DMS114 treated with DMSO at 0.1 percent for 48 hours (cell line): ENCODE results near the gene DNAJB9.
A peak's percentile ranks its signal among the peaks of the same experiment; 100 is the strongest.
"Not testable (repeated sequence)": the region's sequence is repeated elsewhere in the genome, so short reads cannot be mapped to it uniquely, and the experiment has no call there.

Experiments
- DNase-seq: peaks from one replicate; lab custom pipeline; 2025; ENCODE audit not compliant: unreplicated experiment; lab: John Stamatoyannopoulos, UW

The DNAJB9 gene

DNA sequence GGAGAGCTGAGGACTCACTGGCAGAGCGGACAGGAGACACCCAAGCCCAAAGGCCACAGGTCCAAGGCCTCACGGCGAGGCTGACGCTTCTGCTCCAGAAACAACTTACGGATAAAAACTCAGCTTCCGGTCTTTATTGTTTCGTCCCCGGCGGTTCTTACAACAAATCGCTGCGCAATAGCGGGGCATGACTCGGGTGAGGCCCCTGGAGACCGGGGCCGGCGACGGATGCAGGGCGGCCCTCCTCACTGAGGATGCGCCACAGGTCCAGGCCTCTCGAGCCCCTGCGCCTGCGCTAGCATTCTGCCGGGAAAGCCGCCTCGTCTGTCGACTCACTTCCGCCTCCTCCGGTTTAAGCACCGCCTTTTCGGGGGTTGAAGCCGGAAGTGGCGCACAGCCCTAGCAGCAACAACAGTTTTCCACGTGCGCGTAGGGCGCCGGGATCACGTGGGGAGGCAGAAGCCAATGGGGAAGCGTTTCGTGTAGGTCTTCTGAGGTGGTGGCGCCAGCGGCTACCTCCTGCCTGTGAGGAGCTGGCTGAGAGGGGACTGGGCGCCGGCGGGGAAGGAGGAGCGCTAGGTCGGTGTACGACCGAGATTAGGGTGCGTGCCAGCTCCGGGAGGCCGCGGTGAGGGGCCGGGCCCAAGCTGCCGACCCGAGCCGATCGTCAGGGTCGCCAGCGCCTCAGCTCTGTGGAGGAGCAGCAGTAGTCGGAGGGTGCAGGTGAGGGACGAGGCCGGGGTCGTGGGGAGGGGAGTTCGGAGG is at the start of gene DNAJB9, which contains the start of gene THAP5:
DNAJB9 (plus strand) TSS at position 494 of the 765 bp plus-strand sequence. CDS start 1,853 bp downstream, outside the sequence.
THAP5 (minus strand) TSS at position 326 of the 765 bp plus-strand sequence; CDS start at position 189, 137 bp downstream.
- peak; percentile 96 for DNase-seq

DNA sequence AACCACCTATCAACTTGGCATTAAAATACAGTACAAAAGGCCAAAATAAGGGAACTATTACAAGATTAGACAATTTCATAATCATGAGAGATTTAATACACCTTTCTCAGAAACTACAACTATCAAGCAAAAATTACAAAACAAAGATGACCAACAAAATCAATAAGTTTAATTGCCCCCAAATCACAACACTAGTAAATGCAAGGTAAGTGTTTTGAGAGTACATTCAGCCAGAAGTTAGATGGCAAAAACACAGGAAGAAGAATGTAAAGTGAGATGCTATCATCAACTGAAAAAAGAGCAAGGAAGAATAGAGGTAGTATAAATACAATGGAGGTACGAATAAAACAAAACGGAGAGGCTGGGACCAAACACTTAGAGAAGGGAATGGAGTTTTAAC is 46.9 kb upstream of the DNAJB9 start:
- DNase-seq: no peak

DNA sequence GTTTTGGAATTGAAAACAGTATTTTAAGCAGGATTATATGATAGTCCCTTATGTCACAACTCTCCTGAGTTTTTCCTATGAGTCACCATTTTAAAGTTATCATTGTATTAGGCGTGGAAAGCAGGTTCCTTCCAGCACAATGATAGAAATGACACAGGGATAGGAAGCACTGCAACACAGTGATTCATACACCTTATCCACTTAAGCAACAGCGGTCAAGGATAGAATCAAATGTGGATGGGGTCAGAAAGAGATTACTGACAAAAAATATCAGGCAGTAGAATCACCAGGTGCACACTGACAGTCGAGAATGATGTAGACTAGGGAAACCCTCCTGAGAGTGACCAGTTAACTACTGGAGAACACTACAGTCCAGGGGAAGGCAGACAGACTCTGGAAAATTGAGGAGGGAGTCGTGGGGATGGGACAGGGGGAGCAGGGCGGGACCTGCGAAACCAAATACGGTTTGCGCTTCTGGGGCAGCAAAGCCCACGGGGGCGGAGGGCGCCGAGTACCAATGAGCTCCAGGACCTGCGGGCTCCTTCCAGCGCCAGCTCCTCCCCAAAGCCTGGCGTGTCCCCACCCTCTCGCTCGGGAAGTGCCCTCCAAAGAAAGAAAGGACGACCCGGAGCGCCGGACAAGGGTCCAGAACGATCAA is 44.2 kb upstream of the DNAJB9 start:
- peak; percentile 84 for DNase-seq

DNA sequence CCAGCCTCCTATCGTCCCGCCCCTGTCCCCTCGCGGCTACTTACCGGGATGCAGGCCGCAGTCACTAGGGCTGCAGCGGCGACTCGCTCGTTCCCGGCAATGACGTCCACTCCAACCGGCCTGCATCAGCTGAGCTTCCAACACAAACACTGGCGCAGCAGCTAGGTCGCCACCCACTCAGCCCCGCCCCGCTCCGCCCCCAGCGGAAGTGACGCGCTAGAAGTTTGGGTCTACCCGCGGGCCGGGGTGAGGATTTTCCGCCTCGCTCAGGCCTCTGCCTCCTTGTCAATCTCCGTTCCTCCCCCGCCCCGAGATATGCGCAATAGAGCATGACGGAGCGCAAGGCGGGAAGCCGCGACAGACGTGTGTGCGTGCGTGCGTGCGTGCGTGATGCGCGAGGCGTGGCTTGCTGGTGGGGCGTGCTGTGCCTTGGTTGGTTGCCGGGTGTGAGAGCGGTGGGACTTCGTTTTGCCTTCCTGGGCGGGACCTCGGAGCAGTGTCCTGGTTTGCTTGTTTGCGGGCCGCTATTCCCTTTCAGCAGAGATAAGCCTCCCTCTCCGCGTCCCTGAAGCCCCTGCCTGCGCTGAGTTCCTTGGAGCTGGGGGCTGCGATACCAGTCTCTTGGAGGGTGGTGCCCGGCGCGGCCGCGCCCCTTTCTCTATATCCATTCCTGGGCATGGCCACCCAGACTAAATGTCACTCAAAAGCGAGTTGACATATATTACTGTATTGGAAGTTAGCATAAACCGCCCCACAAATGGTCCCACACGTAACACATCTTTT is 43.5 kb upstream of the DNAJB9 start, which contains the start of gene PNPLA8:
PNPLA8 (minus strand) TSS at position 151 of the 783 bp plus-strand sequence. CDS start 10,644 bp downstream, outside the sequence.
- peak; percentile 95 for DNase-seq

DNA sequence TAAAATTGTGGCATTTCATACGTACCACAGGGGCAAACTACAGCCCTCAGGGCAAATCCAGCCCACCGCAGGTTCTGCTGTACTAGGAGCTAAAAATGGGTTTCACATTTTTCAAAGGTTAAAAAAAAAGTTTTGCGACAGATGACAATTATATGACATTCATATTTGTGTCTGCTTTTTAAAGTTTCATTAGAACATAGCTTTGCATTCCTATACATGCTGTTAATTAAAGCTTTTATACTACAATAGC is 43.0 kb upstream of the DNAJB9 start:
- DNase-seq: no peak

DNA sequence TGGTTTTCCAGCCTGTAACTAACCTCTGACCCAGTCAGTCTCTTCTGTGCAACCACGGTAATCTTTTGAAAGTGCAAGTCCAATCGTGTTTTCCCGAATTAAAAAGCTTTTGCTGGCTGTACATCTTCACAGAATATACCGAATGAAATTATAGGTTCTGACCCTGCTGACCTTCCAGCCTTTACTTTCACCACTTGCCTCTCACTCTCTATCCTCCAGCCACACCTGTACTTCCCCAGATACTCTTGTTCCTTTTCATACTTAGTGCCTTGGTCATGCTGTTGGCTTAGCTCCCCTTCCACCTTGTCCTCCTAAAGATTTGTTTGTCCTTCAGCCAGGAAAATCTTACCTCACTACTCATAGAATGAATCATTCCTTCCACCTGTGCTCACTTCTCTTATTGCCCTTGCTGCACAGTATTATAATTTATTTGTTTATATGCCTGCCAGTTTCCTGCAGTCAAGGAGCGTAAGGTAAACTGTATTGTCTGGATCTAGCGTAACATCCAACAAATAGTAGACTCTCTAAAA is 41.4 kb upstream of the DNAJB9 start:
- no peak for DNase-seq

DNA sequence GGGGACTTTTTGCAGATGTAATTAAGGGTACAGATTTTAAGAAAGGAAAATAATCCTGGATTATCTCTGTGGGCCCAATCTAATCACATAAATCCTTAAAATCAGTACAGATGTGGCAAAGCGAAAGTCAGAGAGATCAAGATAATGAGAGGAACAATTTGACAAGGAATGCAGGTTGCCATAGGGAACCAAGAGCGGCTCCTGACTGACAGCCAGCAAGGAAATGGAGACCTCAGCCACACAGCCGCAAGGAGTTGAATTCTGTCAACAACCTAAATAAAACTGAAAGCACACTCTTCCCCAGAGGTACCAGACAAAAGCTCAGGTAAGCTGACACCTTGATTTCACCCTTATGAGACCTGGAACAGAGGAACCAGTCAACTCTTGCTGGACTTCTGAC is 40.3 kb upstream of the DNAJB9 start:
- no peak for DNase-seq

DNA sequence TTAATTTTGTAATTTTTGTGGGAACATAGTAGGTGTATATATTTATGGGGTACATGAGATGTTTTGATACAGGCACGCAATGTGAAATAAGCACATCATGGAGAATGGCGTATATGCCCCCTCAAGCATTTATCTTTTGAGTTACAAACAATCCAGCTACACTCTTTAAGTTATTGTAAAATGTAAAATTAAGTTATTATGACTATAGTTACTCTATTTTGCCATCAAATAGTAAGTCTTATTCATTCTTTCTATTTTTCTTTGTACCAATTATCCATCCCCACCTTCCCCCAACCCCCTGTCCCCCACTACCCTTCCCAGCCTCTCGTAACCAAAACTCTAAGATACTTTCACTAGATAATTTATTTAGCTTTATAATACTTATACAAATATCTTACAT is 36.0 kb upstream of the DNAJB9 start:
- no peak for DNase-seq

DNA sequence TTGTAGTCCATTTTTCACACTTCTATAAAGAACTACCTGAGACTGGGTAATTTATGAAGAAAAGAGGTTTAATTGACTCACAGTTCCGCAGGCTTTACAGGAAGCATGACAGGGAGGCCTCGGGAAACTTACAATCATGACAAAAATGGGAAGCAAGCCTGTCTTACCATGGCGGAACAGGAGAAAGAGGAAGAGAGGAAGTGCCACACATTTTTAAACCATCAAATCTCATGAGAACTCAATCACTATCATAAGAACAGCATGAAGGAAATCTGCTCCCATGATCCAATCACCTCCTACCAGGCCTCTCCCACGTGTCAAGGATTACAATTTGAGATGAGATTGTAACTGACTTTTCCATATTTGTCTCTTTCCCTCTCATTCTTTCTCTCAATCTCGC is 34.4 kb upstream of the DNAJB9 start:
- DNase-seq: no peak

DNA sequence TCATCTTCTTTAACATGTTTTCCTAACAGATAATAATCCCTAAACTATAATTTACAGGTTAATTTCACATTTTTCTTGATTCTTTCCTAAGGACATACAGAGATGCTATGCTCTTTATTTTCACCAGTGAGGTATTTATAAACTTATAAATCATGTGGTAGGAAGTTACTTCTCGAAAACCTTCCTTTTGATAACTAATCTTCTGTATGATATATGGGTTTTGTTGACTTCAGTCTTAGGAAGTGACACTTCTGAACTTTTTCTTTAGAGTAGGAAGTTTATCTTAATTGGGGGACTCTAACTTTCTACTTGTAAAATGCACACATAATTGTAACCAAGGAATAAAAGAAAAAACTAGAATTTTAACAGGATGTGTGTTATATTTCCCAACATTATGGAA is 33.9 kb upstream of the DNAJB9 start:
- DNase-seq: no peak

DNA sequence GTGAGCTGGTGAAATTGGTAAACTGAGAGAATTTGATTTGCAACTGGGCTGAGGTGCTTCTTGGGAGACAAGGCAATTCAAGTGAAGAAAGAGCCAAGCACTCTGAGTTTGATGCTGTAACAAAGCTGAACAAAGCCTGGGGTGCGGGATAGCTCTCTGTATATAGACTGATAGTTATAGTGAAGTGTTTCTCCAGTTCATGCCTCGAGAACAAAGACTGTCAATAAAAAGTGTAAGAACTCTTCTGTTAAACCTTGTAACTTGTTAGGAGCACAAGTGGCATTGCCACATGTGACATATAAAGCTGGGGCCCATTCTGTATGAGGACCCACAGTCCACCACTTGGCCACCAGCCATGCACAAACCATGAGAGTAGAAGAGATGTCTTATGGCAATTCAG is 32.4 kb upstream of the DNAJB9 start:
- DNase-seq: no peak

DNA sequence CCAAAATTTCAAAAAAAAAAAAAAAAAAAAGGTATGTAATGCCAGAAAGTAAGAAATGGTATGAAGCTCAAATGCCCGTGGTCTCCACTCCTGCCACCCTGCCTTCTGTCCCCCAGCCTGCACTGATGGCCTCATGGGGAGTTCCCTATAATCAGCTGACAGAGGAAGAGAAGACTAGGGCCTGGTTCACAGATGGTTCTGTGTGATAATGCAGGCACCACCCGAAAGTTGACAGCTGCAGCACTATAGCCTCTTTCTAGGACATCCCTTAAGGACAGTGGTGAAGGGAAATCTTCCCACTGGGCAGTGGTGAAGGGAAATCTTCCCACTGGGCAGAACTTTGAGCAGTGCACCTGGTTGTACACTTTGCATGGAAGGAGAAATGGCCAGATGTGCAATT is 31.4 kb upstream of the DNAJB9 start:
- not testable (repeated sequence) for DNase-seq

DNA sequence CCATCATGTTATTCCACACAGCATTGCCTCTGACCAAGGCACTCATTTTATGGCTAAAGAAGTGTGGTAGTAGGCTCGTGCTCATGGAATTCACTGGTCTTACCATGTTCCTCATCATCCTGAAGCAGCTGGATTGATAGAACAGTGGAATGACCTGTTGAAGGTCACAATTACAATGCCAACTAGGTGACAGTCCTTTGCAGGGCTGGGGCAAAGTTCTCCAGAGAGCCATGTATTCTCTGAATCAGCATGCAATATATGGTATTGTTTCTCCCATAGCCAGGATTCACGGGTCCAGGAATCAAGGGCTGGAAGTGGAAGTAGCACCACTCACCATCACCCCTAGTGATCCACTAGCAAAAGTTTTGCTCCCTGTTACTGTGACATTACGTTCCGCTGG is 31.0 kb upstream of the DNAJB9 start:
- DNase-seq: not testable (repeated sequence)

DNA sequence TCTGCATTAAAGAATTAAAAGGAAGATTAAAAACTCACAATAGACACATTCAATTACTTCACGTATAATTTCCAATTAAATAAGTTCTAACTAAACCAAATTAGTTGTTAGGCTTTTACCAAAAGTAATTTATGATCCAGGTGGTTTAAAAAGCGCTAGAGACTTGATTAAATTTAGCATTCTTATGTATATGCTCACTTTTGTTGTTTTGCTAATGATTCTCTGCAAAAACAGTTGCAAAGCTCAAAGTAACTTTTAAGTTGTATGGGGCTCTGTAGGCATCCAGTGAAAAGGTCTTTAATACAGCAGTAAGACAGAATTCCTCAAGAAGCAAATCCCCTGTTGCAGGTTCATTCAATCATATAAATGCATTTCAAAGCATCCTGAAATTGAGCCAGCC is 28.2 kb upstream of the DNAJB9 start:
- DNase-seq: no peak

DNA sequence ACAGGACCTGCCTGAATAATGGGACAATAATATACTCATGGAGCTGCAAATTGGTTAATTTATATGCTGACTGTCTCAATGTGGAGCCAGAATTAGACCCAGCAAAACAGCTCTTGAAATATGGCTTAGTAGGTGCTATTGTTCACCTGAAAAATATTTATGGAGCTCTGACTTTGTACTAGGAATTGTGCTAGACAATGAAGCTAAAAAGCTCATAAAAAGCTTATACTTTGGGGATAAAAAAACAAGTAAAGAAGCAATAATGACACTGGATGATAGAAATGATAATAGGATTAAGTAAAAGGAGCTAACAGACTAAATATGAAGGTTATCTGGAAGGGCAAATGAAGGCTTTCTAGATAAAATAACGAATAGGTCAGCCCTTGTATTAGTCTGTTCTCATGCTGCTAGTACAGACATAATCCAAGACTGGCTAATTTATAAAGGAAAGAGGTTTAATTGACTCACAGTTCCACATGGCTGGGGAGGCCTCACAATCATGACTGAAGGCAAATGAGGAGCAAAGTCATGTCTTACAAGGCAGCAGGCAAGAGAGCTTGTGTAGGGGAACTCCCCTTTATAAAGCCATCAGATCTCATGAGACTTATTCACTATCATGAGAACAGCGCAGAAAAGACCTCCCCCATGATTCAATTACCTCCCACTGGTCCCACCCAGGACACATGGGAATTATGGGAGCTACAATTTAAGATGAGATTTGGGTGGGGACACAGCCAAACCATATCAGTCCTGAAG is 21.4 kb upstream of the DNAJB9 start:
- not testable (repeated sequence) for DNase-seq

DNA sequence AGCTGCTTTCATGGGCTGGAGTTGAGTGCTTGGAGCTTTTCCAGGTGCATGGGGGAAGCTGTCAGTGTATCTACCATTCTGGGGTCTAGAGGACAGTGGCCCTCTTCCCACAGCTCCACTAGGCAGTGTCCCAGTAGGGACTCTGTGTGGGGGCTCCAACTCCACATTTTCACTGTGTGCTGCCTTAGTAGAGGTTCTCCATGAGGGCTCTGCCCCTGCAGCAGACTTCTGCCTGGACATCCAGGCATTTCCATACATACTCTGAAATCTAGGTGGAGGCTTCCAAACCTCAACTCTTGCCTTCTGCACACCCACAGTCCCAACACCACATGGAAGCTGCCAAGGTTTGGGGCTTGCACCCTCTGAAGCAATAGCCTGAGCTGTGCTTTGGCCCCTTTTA is 13.0 kb upstream of the DNAJB9 start:
- not testable (repeated sequence) for DNase-seq

DNA sequence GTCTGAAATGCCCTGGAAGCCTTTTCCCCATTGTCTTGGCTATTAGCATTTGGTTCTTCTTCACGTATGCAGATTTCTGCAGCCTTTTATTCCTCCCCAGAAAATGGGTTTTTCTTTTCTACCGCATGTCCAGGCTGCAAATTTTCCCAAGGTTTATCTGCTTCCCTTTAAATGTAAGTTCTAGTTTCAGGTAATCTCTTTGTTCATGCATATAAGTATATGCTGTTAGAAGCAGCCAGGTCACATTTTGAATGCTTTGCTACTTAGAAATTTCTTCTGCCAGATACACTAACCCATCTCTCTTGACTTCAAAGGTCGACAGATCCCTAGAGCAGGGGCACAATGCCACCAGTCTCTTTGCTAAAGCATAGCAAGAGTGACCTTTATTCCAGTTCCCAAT is 12.5 kb upstream of the DNAJB9 start:
- no peak for DNase-seq

DNA sequence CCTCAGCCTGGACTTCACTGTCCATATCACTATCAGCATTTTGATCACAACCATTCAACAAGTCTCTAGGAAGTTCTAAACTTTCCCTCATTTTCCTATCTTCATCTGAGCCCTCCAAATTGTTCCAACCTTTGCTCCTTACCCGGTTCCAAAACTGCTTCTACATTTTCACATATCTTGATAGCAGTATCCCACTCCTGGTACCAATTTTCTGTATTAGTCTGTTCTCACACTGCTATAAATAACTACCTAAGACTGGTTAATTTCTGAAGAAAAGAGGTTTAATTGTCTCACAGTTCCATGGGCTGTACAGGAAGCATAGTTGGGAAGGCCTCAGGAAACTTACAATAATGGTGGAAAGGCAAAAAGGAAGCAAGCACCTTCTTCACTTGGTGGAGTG is 12.1 kb upstream of the DNAJB9 start:
- no peak for DNase-seq

DNA sequence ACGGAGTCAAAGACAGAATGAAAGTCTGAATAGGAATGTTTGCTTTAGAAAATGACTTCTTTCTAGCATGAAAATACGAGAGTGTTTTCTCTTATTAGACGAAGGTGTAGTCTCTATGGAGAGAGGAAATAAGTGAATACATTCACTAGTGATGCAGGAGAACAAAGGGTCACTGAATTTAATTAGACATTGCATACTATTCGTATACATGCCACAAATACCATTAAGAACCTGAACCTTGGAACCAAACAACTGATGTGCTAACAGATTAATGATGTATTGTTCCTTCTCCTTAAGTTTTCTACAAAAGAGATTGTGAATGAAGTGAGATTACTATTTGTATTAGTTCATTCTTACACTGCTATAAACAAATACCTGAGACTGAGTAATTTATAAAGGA is 10.4 kb upstream of the DNAJB9 start:
- DNase-seq: no peak

DNA sequence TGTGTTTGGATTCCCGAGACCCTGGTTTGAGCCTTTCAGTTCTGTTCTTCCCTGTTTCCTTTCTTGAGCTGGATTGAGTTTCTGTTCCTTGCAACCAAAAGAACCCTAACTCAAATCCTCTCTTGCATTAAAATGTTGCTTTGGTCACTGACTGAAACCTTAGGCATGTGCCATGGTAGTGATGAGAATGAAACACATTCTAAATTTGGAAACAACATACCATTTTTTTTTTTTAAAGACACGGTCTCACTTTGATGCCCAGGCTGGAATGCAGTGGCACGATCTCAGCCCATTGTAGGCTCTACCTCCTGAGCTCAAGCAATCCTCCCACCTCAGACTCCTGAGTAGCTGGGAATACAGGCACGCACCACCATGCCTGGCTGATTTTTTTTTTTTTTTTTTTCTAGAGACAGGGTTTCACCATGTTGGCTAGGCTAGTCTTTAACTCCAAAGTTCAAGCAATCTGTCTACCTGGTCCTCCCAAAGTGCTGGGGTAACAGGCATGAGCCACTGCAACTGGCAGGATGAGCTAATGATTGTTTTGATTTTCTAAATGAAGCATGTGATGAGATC is 8.5 kb upstream of the DNAJB9 start:
- DNase-seq: no peak

DNA sequence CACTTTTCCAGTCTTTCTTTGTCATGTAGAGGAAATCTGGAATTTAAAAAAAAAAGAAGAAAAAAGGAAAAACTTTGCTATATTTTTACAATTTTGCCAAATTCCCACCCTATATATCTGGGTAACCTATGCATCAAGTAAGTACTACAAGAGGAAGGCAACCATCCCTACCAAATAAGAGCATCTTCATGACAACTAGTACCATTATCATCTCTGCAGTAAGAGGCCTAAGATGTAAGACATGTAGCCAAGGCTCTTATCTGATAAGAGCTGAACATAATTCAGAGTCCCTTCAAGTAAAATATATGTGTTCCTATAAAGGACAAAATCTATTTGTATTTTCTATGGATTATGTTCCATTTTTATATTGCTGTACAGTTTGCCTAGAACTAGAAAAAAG is 3.7 kb upstream of the DNAJB9 start:
- no peak for DNase-seq
